B cell (primary cell): ENCODE measurements around the gene CLCF1.

ENCODE experiments used
- EZH2 ChIP-seq: IDR thresholded peaks from 2 replicates; pipeline ENCODE4 v1.6.1; 2012; ENCODE audit warnings: borderline replicate concordance, low read depth, mild to moderate bottlenecking, moderate library complexity, low read length; ENCODE audit not compliant: insufficient read depth, poor library complexity, severe bottlenecking
- TF ChIP-seq, protein P1 (sequence below): fragments of 200-600 bp; IDR thresholded peaks from one replicate; pipeline ENCODE4 v1.8.0; 2022; ENCODE audit warnings: antibody characterized with exemption, mild to moderate bottlenecking

- TF ChIP-seq, protein P1, sequence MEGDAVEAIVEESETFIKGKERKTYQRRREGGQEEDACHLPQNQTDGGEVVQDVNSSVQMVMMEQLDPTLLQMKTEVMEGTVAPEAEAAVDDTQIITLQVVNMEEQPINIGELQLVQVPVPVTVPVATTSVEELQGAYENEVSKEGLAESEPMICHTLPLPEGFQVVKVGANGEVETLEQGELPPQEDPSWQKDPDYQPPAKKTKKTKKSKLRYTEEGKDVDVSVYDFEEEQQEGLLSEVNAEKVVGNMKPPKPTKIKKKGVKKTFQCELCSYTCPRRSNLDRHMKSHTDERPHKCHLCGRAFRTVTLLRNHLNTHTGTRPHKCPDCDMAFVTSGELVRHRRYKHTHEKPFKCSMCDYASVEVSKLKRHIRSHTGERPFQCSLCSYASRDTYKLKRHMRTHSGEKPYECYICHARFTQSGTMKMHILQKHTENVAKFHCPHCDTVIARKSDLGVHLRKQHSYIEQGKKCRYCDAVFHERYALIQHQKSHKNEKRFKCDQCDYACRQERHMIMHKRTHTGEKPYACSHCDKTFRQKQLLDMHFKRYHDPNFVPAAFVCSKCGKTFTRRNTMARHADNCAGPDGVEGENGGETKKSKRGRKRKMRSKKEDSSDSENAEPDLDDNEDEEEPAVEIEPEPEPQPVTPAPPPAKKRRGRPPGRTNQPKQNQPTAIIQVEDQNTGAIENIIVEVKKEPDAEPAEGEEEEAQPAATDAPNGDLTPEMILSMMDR, result no peak
- TF ChIP-seq EZH2, result no peak
Observed at GRCh38 chr11:67405196-67405567, 31.8 kb upstream of the CLCF1 start.
